ENCODE measurements around the gene ANKS3.
A peak's percentile ranks its signal among the peaks of the same experiment; 100 is the strongest.

Gene ANKS3

GRCh38 chr16:4668313-4668960 is 65.6 kb downstream of the ANKS3 start:
- TF ChIP-seq ZFX (IDR thresholded peaks at IDR 0.05; ENCODE audit: borderline replicate concordance): no peak
- no peak for TF ChIP-seq CTCF (IDR thresholded peaks at IDR 0.05)
- H3K27ac ChIP-seq: peak overlapping the region; percentile 68

GRCh38 chr16:4667203-4667963 is 66.7 kb downstream of the ANKS3 start:
- TF ChIP-seq CTCF (IDR thresholded peaks at IDR 0.05) (no peak), ZFX (IDR thresholded peaks at IDR 0.05; ENCODE audit: borderline replicate concordance) (no peak)
- H3K27ac ChIP-seq: peak overlapping the region; percentile 68

GRCh38 chr16:4666537-4667202 is 67.4 kb downstream of the ANKS3 start:
- no peak overlapping the region for H3K27ac ChIP-seq
- TF ChIP-seq CTCF (IDR thresholded peaks at IDR 0.05) (no peak), ZFX (IDR thresholded peaks at IDR 0.05; ENCODE audit: borderline replicate concordance) (no peak)

GRCh38 chr16:4664538-4665418 is 69.3 kb downstream of the ANKS3 start:
- H3K27ac ChIP-seq: no peak overlapping the region
- no peak for TF ChIP-seq CTCF (IDR thresholded peaks at IDR 0.05)
- no peak for TF ChIP-seq ZFX (IDR thresholded peaks at IDR 0.05; ENCODE audit: borderline replicate concordance)

- no peak overlapping the region for H3K27ac ChIP-seq
- TF ChIP-seq ZFX (IDR thresholded peaks at IDR 0.05; ENCODE audit: borderline replicate concordance) (no peak), CTCF (IDR thresholded peaks at IDR 0.05) (no peak)
These were observed 70.2 kb downstream of the ANKS3 start for GRCh38 chr16:4663777-4664465.

- TF ChIP-seq CTCF (IDR thresholded peaks at IDR 0.05) (no peak), ZFX (IDR thresholded peaks at IDR 0.05; ENCODE audit: borderline replicate concordance) (no peak)
- H3K27ac ChIP-seq: no peak overlapping the region
These were observed 70.7 kb downstream of the ANKS3 start for GRCh38 chr16:4663465-4663776.
